ENCODE results near the gene TOMM7.

- TF ChIP-seq, protein P1, sequence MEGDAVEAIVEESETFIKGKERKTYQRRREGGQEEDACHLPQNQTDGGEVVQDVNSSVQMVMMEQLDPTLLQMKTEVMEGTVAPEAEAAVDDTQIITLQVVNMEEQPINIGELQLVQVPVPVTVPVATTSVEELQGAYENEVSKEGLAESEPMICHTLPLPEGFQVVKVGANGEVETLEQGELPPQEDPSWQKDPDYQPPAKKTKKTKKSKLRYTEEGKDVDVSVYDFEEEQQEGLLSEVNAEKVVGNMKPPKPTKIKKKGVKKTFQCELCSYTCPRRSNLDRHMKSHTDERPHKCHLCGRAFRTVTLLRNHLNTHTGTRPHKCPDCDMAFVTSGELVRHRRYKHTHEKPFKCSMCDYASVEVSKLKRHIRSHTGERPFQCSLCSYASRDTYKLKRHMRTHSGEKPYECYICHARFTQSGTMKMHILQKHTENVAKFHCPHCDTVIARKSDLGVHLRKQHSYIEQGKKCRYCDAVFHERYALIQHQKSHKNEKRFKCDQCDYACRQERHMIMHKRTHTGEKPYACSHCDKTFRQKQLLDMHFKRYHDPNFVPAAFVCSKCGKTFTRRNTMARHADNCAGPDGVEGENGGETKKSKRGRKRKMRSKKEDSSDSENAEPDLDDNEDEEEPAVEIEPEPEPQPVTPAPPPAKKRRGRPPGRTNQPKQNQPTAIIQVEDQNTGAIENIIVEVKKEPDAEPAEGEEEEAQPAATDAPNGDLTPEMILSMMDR (IDR thresholded peaks at IDR 0.05) = no peak
- no peak for TF ChIP-seq POLR2A (IDR thresholded peaks at IDR 0.05)
Measured at GRCh38 chr7:22867589-22867988, 44.9 kb upstream of the TOMM7 start.
